ENCODE data around the gene ATP1B2.

DNA sequence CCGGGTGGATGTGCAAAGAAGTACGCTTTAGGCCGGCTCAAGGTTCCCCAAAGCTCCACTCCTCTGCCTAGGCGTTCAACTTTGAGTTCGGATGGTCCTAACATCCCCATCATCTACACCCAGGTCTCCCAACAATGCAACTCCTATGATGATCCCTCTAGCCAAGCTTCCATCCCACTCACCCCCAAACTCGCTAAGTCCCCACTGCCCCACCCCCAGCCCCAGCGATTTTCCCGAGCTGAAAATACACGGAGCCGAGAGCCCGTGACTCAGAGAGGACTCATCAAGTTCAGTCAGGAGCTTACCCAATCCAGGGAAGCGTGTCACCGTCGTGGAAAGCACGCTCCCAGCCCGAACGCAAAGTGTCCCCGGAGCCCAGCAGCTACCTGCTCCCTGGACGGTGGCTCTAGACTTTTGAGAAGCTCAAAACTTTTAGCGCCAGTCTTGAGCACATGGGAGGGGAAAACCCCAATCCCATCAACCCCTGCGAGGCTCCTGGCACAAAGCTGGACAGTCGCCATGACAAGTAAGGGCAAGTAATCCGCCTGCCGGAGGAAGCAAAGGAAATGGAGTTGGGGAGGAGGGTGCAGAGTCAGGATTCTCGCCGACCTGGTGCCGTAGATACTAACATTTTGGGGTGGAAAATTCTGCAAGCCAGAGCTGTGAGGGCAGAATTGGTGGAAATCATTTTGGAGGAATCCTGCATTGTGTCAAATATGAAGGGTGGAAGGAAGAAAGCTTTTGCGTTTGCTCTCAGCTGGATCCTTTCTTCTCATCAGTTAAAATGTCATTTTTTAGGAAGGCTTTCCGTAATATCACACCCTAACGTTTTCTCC, 36.6 kb downstream of the ATP1B2 start, which contains the start of gene TP53:
- TF ChIP-seq, protein P1, sequence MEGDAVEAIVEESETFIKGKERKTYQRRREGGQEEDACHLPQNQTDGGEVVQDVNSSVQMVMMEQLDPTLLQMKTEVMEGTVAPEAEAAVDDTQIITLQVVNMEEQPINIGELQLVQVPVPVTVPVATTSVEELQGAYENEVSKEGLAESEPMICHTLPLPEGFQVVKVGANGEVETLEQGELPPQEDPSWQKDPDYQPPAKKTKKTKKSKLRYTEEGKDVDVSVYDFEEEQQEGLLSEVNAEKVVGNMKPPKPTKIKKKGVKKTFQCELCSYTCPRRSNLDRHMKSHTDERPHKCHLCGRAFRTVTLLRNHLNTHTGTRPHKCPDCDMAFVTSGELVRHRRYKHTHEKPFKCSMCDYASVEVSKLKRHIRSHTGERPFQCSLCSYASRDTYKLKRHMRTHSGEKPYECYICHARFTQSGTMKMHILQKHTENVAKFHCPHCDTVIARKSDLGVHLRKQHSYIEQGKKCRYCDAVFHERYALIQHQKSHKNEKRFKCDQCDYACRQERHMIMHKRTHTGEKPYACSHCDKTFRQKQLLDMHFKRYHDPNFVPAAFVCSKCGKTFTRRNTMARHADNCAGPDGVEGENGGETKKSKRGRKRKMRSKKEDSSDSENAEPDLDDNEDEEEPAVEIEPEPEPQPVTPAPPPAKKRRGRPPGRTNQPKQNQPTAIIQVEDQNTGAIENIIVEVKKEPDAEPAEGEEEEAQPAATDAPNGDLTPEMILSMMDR (IDR thresholded peaks at IDR 0.05), result peak in 2 of 4 experiments; percentile 28 to 45
- peak; percentile 48 to 54 for TF ChIP-seq POLR2A (IDR thresholded peaks at IDR 0.05)

Measured in uterus (tissue), 2 donors.